ENCODE measurements around the gene HOTAIR. TPM values are rescaled to one million over a fixed set of nuclear protein-coding genes. Genes with fewer than 3 reads are reported as not detected.

Gene HOTAIR
- total RNA-seq, 1 donor from 2014 or later: not detected

- H3K4me3 Mint-ChIP-seq: no peak overlapping the region
Observed at GRCh38 chr12:54015018-54015931, 40.5 kb upstream of the HOTAIR start.

GRCh38 chr12:54014377-54015017, 39.7 kb upstream of the HOTAIR start:
- Histone ChIP-seq H4K20me1 (ENCODE audit: low read depth) (peaks cover 79% of the 10 kb centered on the region), H3K9ac (no peak overlapping the region), H3K4me1 (no peaks in the 10 kb centered on the region), H3F3A (ENCODE audit: low read depth) (peaks cover 3% of the 10 kb centered on the region), H3K27ac (no peak overlapping the region), H3K36me3 (no peaks in the 10 kb centered on the region), H2AFZ (replicated peaks) (no peak overlapping the region), H3K27me3 (peaks cover 100% of the 10 kb centered on the region), H3K4me2 (no peak overlapping the region), H3K9me3 (ENCODE audit: low read depth) (no peaks in the 10 kb centered on the region), H3K4me3 (no peak overlapping the region), H3K79me2 (ENCODE audit: low read depth) (no peaks in the 10 kb centered on the region)
- peaks cover 88% of the 10 kb centered on the region for H3K27me3 Mint-ChIP-seq (ENCODE audit: insufficient read depth, low read depth)
- H3K4me1 Mint-ChIP-seq: no peaks in the 10 kb centered on the region
- no peaks in the 10 kb centered on the region for H3K36me3 Mint-ChIP-seq
- DNase-seq (ENCODE audit: low spot score): no peak
- TF ChIP-seq EZH2phosphoT487 (IDR thresholded peaks at IDR 0.05): peak; percentile 98
- TF ChIP-seq CTCF (IDR thresholded peaks at IDR 0.05): no peak
- TF ChIP-seq EZH2 (IDR thresholded peaks at IDR 0.05): peak; percentile 98
- no peak overlapping the region for H3K4me3 Mint-ChIP-seq
- H3K27ac Mint-ChIP-seq: no peak overlapping the region
- H3K9me3 Mint-ChIP-seq: peaks cover 8% of the 10 kb centered on the region

More at GRCh38 chr12:54015018-54015931, 40.5 kb upstream of the HOTAIR start:
- no peak overlapping the region for H2AFZ ChIP-seq (replicated peaks)
- H3K9me3 ChIP-seq (ENCODE audit: low read depth): no peaks in the 10 kb centered on the region
- H3K9me3 Mint-ChIP-seq: peaks cover 7% of the 10 kb centered on the region
- H3K27ac ChIP-seq: no peak overlapping the region
- no peak overlapping the region for H3K4me2 ChIP-seq
- H4K20me1 ChIP-seq (ENCODE audit: low read depth): peaks cover 79% of the 10 kb centered on the region
- H3K27me3 ChIP-seq: peaks cover 100% of the 10 kb centered on the region
- no peaks in the 10 kb centered on the region for H3K36me3 ChIP-seq
- H3K9ac ChIP-seq: no peak overlapping the region
- H3K4me3 ChIP-seq: no peak overlapping the region
- no peak overlapping the region for H3K27ac Mint-ChIP-seq
- no peaks in the 10 kb centered on the region for H3K4me1 Mint-ChIP-seq
- DNase-seq (ENCODE audit: low spot score): no peak
- H3K79me2 ChIP-seq (ENCODE audit: low read depth): no peaks in the 10 kb centered on the region
- H3K36me3 Mint-ChIP-seq: no peaks in the 10 kb centered on the region
- peaks cover 89% of the 10 kb centered on the region for H3K27me3 Mint-ChIP-seq (ENCODE audit: insufficient read depth, low read depth)
- no peaks in the 10 kb centered on the region for H3K4me1 ChIP-seq
- TF ChIP-seq EZH2phosphoT487 (IDR thresholded peaks at IDR 0.05): peak; percentile 64
- TF ChIP-seq EZH2 (IDR thresholded peaks at IDR 0.05): peak; percentile 84
- TF ChIP-seq CTCF (IDR thresholded peaks at IDR 0.05): no peak
- peaks cover 3% of the 10 kb centered on the region for H3F3A ChIP-seq (ENCODE audit: low read depth)

- no peak for DNase-seq (ENCODE audit: low spot score)
- H3K9ac ChIP-seq: no peak overlapping the region
- peaks cover 3% of the 10 kb centered on the region for H3F3A ChIP-seq (ENCODE audit: low read depth)
- TF ChIP-seq CTCF (IDR thresholded peaks at IDR 0.05) (peak; percentile 8), EZH2 (IDR thresholded peaks at IDR 0.05) (peak; percentile 73), EZH2phosphoT487 (IDR thresholded peaks at IDR 0.05) (peak; percentile 10)
- no peaks in the 10 kb centered on the region for H3K4me1 Mint-ChIP-seq
- H2AFZ ChIP-seq (replicated peaks): no peak overlapping the region
- H3K4me3 ChIP-seq: no peak overlapping the region
- H3K27ac Mint-ChIP-seq: no peak overlapping the region
- no peak overlapping the region for H3K27ac ChIP-seq
- peaks cover 80% of the 10 kb centered on the region for H4K20me1 ChIP-seq (ENCODE audit: low read depth)
- peaks cover 100% of the 10 kb centered on the region for H3K27me3 ChIP-seq
- H3K4me1 ChIP-seq: no peaks in the 10 kb centered on the region
- H3K27me3 Mint-ChIP-seq (ENCODE audit: insufficient read depth, low read depth): peaks cover 93% of the 10 kb centered on the region
- H3K36me3 Mint-ChIP-seq: no peaks in the 10 kb centered on the region
- no peak overlapping the region for H3K4me3 Mint-ChIP-seq
- no peaks in the 10 kb centered on the region for H3K36me3 ChIP-seq
- H3K9me3 Mint-ChIP-seq: peaks cover 8% of the 10 kb centered on the region
- H3K79me2 ChIP-seq (ENCODE audit: low read depth): no peaks in the 10 kb centered on the region
- H3K9me3 ChIP-seq (ENCODE audit: low read depth): no peaks in the 10 kb centered on the region
- H3K4me2 ChIP-seq: no peak overlapping the region
Observed at GRCh38 chr12:54012631-54013409, 38.1 kb upstream of the HOTAIR start.

Data from neural progenitor cell (in vitro differentiated cells).